Upper lobe of left lung (tissue), 6 donors: ENCODE data around the gene MACROD2. TPM values are rescaled to one million over a fixed set of nuclear protein-coding genes. Genes with fewer than 3 reads are reported as not detected.

Experiments
- ATAC-seq, 2 donors: fragments of 200-7000 bp; cut with Tn5 transposase; one replicate each; pipeline ENCODE4 v1.9.1; 2022; ENCODE audit warnings: mild to moderate bottlenecking in 2 of 2, moderate library complexity in 2 of 2; ENCODE audit not compliant: low FRiP score in 2 of 2
- DNase-seq, 2 donors: peaks; one replicate each; pipeline ENCODE4 v3.0.0-alpha.2; 2019 to 2020
- H3K27ac ChIP-seq, 4 donors: fragments of 200-600 bp; sonication (generic); one replicate each; pipeline ENCODE4 v1.5.1; 2016 to 2019
- H3K27me3 ChIP-seq, 4 donors: fragments of 200-600 bp; sonication (generic); one replicate each; pipeline ENCODE4 v1.5.1; 2017 to 2019
- H3K36me3 ChIP-seq, 4 donors: fragments of 200-600 bp; sonication (generic); one replicate each; pipeline ENCODE4 v1.5.1; 2016 to 2019
- H3K4me1 ChIP-seq, 4 donors: fragments of 200-600 bp; sonication (generic); one replicate each; pipeline ENCODE4 v1.5.1; 2018 to 2019
- H3K4me3 ChIP-seq, 4 donors: fragments of 200-600 bp; sonication (generic); one replicate each; pipeline ENCODE4 v1.5.1; 2017 to 2019; ENCODE audit warnings: mild to moderate bottlenecking in 2 of 4, moderate library complexity in 1 of 4
- H3K9me3 ChIP-seq, 4 donors: fragments of 200-600 bp; sonication (generic); one replicate each; pipeline ENCODE4 v1.5.1; 2018 to 2019
- CTCF ChIP-seq, 6 experiments: fragments of 450-650 bp in 4 of 6; fragments of 200-600 bp in 2 of 6; sonication (generic) in 2 of 6; IDR thresholded peaks; one replicate each; pipeline ENCODE4 v1.5.1; 2016 to 2019; ENCODE audit warnings: antibody characterized with exemption in 6 of 6
- EP300 ChIP-seq, 4 donors: sonication (generic); formaldehyde crosslinking; IDR thresholded peaks; one replicate each; pipeline ENCODE4 v1.5.1; 2017; ENCODE audit warnings: antibody characterized with exemption in 4 of 4, control low read depth in 2 of 4
- POLR2A ChIP-seq, 4 donors: fragments of 450-650 bp; IDR thresholded peaks; one replicate each; pipeline ENCODE4 v1.5.1; 2016 to 2017; ENCODE audit warnings: antibody characterized with exemption in 4 of 4, mild to moderate bottlenecking in 2 of 4
- POLR2AphosphoS5 ChIP-seq, 2 donors: sonication (generic); formaldehyde crosslinking; IDR thresholded peaks; one replicate each; pipeline ENCODE4 v1.5.1; 2017; ENCODE audit warnings: antibody characterized with exemption in 2 of 2
- WGBS, 2 donors: methylation state at CpG; one replicate each; pipeline ENCODE4 v1.1.5; 2017 to 2018; 5-methylcytosine and 5-hydroxymethylcytosine counted together
- total RNA-seq, 6 donors: library from RNA; depleted of rRNA in 4 of 6; stranded (reverse); fragments of >200 nt in 4 of 6; gene quantifications; one replicate each; pipeline versions ENCODE4 v1.1.0 to v1.2.1, GENCODE V29; 2016 to 2021
- donor health status: DM: no; HTN: no; CAD: no; lungs with moderate emphysema.
- donor health status: DM: no; HTN: yes; CAD: no; lungs with severe emphysema.

The MACROD2 gene
- total RNA-seq, 6 donors from 2014 or later = 20.7 to 84.3 (median 36.3) TPM

GRCh38 chr20:15419856-15420255 lies 1424.5 kb downstream of the MACROD2 start:
- no peak for DNase-seq
- no peaks in the 10 kb centered on the region for H3K4me1 ChIP-seq
- TF ChIP-seq CTCF (IDR thresholded peaks at IDR 0.05) (no peak), POLR2A (IDR thresholded peaks at IDR 0.05) (no peak), POLR2AphosphoS5 (IDR thresholded peaks at IDR 0.05) (no peak), EP300 (IDR thresholded peaks at IDR 0.05) (no peak)
- WGBS, 2 donors = 76 to 78% methylated on average over 2 of the region's 2 CpGs
- no peak for ATAC-seq
- no peak overlapping the region for H3K4me3 ChIP-seq
- no peaks in the 10 kb centered on the region for H3K27me3 ChIP-seq
- no peaks in the 10 kb centered on the region for H3K9me3 ChIP-seq
- no peak overlapping the region for H3K27ac ChIP-seq
- no peaks in the 10 kb centered on the region for H3K36me3 ChIP-seq

- Histone ChIP-seq H3K27ac (no peak overlapping the region), H3K4me3 (no peak overlapping the region), H3K36me3 (no peaks in the 10 kb centered on the region), H3K4me1 (no peaks in the 10 kb centered on the region), H3K9me3 (no peaks in the 10 kb centered on the region), H3K27me3 (no peaks in the 10 kb centered on the region)
- no peak for DNase-seq
- ATAC-seq = no peak
- 86 to 91% methylated on average over 2 of the region's 2 CpGs for WGBS, 2 donors
- TF ChIP-seq POLR2AphosphoS5 (IDR thresholded peaks at IDR 0.05) (no peak), POLR2A (IDR thresholded peaks at IDR 0.05) (no peak), CTCF (IDR thresholded peaks at IDR 0.05) (no peak), EP300 (IDR thresholded peaks at IDR 0.05) (no peak)
These were observed 1427.7 kb downstream of the MACROD2 start for GRCh38 chr20:15422966-15423365.

GRCh38 chr20:15439551-15439950 lies 1444.2 kb downstream of the MACROD2 start:
- no peaks in the 10 kb centered on the region for H3K36me3 ChIP-seq
- H3K9me3 ChIP-seq = no peaks in the 10 kb centered on the region
- 43 to 46% methylated on average over 3 of the region's 3 CpGs for WGBS, 2 donors
- DNase-seq (no peak), ATAC-seq (no peak)
- no peak overlapping the region for H3K27ac ChIP-seq
- no peak for TF ChIP-seq POLR2AphosphoS5 (IDR thresholded peaks at IDR 0.05)
- no peaks in the 10 kb centered on the region for H3K27me3 ChIP-seq
- no peaks in the 10 kb centered on the region for H3K4me1 ChIP-seq
- no peak overlapping the region for H3K4me3 ChIP-seq

- TF ChIP-seq EP300 (IDR thresholded peaks at IDR 0.05) = no peak
- no peak for TF ChIP-seq CTCF (IDR thresholded peaks at IDR 0.05)
- no peak for TF ChIP-seq POLR2A (IDR thresholded peaks at IDR 0.05)
- TF ChIP-seq POLR2AphosphoS5 (IDR thresholded peaks at IDR 0.05) = no peak
- Histone ChIP-seq H3K36me3 (no peaks in the 10 kb centered on the region), H3K4me1 (no peaks in the 10 kb centered on the region), H3K27ac (no peak overlapping the region), H3K9me3 (no peaks in the 10 kb centered on the region), H3K4me3 (no peak overlapping the region), H3K27me3 (no peaks in the 10 kb centered on the region)
- no peak for ATAC-seq
- no peak for DNase-seq
- 50 to 52% methylated on average over 7 of the region's 7 CpGs for WGBS, 2 donors
These were observed 1444.9 kb downstream of the MACROD2 start for GRCh38 chr20:15440049-15440820.

GRCh38 chr20:15445056-15445840 lies 1449.9 kb downstream of the MACROD2 start:
- no peak for ATAC-seq
- TF ChIP-seq POLR2AphosphoS5 (IDR thresholded peaks at IDR 0.05) = no peak
- no peak for TF ChIP-seq EP300 (IDR thresholded peaks at IDR 0.05)
- H3K27ac ChIP-seq = no peak overlapping the region
- H3K4me1 ChIP-seq = no peaks in the 10 kb centered on the region
- 76 to 92% methylated on average over 5 of the region's 5 CpGs for WGBS, 2 donors
- H3K9me3 ChIP-seq = no peaks in the 10 kb centered on the region
- DNase-seq = no peak
- no peaks in the 10 kb centered on the region for H3K27me3 ChIP-seq
- no peaks in the 10 kb centered on the region for H3K36me3 ChIP-seq
- H3K4me3 ChIP-seq = no peak overlapping the region
